HEK293T (cell line): ENCODE data around the gene SCUBE1.

Experiments used
- ARNT ChIP-seq: fragments of 450-650 bp; IDR thresholded peaks from 2 replicates; pipeline ENCODE4 v1.6.1; 2017; ENCODE audit warnings: mild to moderate bottlenecking
- BHLHE40 ChIP-seq: fragments of 450-650 bp; IDR thresholded peaks from 2 replicates; pipeline ENCODE4 v1.6.1; 2016; ENCODE audit warnings: mild to moderate bottlenecking, moderate library complexity, borderline replicate concordance
- ELF4 ChIP-seq: fragments of 450-650 bp; IDR thresholded peaks from 2 replicates; pipeline ENCODE4 v1.6.1; 2017; ENCODE audit warnings: antibody characterized with exemption
- FOXA1 ChIP-seq: fragments of 450-650 bp; IDR thresholded peaks from 2 replicates; pipeline ENCODE4 v1.6.1; 2016; ENCODE audit warnings: mild to moderate bottlenecking
- FOXK2 ChIP-seq: fragments of 450-650 bp; IDR thresholded peaks from 2 replicates; pipeline ENCODE4 v1.6.1; 2016; ENCODE audit warnings: mild to moderate bottlenecking
- SP1 ChIP-seq: fragments of 450-650 bp; IDR thresholded peaks from 2 replicates; pipeline ENCODE4 v1.6.1; 2017
- TARDBP ChIP-seq: fragments of 450-650 bp; IDR thresholded peaks from 2 replicates; pipeline ENCODE4 v1.6.1; 2016
- TF ChIP-seq, protein P1 (sequence below): fragments of 450-650 bp; IDR thresholded peaks from 2 replicates; pipeline ENCODE4 v1.6.1; 2016

DNA sequence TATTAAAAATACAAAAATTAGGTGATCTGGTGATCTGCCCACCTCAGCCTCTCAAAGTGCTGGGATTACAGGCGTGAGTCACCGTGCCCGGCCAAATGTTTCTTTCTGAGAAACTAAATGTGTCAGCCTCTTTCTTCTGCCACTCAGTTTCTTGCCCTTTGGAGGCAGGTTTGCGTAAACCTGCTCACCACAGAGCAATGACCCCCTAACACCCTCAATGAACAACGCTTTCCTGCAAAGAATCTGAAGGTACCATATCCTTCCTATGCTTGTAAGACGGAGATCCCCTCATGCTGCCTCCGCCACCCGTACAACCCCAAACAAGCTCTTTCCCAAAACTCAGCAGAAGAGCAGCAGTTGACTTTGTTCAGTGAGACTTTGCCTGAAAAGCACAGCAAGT, 117.6 kb downstream of the SCUBE1 start:
- TF ChIP-seq TARDBP (no peak), BHLHE40 (no peak), FOXA1 (no peak), SP1 (no peak), ARNT (no peak), ELF4 (no peak), FOXK2 (no peak)
- TF ChIP-seq, protein P1, sequence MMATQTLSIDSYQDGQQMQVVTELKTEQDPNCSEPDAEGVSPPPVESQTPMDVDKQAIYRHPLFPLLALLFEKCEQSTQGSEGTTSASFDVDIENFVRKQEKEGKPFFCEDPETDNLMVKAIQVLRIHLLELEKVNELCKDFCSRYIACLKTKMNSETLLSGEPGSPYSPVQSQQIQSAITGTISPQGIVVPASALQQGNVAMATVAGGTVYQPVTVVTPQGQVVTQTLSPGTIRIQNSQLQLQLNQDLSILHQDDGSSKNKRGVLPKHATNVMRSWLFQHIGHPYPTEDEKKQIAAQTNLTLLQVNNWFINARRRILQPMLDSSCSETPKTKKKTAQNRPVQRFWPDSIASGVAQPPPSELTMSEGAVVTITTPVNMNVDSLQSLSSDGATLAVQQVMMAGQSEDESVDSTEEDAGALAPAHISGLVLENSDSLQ: no peak
